Urinary bladder (tissue), 4 donors: ENCODE results near the gene RTBDN. TPM values are rescaled to one million over a fixed set of nuclear protein-coding genes. Genes with fewer than 3 reads are reported as not detected.

Experiments used
- DNase-seq: peaks from one replicate; pipeline ENCODE4 v3.0.0-alpha.2; 2015; ENCODE audit errors: extremely low spot score
- H3K27ac ChIP-seq: one replicate; pipeline ENCODE4 v1.5.1; 2013; ENCODE audit warnings: low read depth, mild to moderate bottlenecking, moderate library complexity
- H3K36me3 ChIP-seq: one replicate; pipeline ENCODE4 v1.6.1; 2013; ENCODE audit warnings: mild to moderate bottlenecking, moderate library complexity; ENCODE audit not compliant: insufficient read depth
- H3K4me1 ChIP-seq: one replicate; pipeline ENCODE4 v1.6.1; 2013; ENCODE audit warnings: mild to moderate bottlenecking, moderate library complexity; ENCODE audit not compliant: insufficient read depth
- H3K4me3 ChIP-seq: one replicate; pipeline ENCODE4 v1.5.1; 2013; ENCODE audit warnings: low read depth, low read length
- WGBS: extraction: QIAGEN DNeasy Blood & Tissue Kit; methylation state at CpG from one replicate; pipeline ENCODE4 v1.1.7; 2013; 5-methylcytosine and 5-hydroxymethylcytosine counted together
- polyA plus RNA-seq: library from polyadenylated mRNA; stranded (reverse); fragments of 200-250 nt; gene quantifications from one replicate; pipeline ENCODE4 v1.2.3, GENCODE V29; 2013
- total RNA-seq: library from RNA; depleted of rRNA; stranded (reverse); fragments of >200 nt; gene quantifications from one replicate; pipeline ENCODE4 v1.2.3, GENCODE V29; 2014
- donor health status: healthy with polysubstance abuse.
- donor health status: healthy.

The RTBDN gene
- total and polyA plus RNA-seq, 2 donors, result 0.65 TPM; not detected in 1

DNA sequence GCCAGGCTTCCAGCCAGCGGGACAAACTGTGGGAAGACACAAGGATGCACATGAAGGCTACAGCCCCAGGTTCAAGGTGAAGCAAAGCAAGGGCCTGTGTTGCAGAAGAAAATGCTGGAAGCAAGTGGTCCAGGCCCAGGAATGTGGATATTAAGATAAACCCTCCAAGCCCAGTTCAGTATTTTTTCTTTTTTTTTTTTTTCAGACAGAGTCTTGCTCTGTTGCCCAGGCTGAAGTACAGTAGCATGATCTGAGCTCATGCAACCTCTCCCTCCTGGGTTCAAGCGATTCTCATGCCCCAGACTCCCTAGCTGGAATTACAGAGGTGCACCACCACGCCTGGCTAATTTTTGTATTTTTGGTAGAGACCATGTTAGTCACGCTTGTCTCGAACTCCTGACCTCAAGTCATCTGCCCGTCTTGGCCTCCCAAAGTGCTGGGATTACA is 37.2 kb downstream of the RTBDN start:
- no peak for DNase-seq
- no peaks in the 10 kb centered on the region for H3K4me1 ChIP-seq
- no peak overlapping the region for H3K4me3 ChIP-seq
- 91% methylated on average over 6 of the region's 6 CpGs for WGBS
- H3K27ac ChIP-seq, result no peak overlapping the region
- H3K36me3 ChIP-seq, result no peaks in the 10 kb centered on the region

- Histone ChIP-seq H3K27ac (no peak overlapping the region), H3K36me3 (no peaks in the 10 kb centered on the region), H3K4me1 (no peaks in the 10 kb centered on the region), H3K4me3 (no peak overlapping the region)
- WGBS, result 7% methylated on average over 18 of the region's 18 CpGs
- DNase-seq, result no peak
Measured at GRCh38 chr19:12796146-12797071, 38.0 kb downstream of the RTBDN start.

GRCh38 chr19:12794971-12795381 is 39.4 kb downstream of the RTBDN start:
- no peaks in the 10 kb centered on the region for H3K36me3 ChIP-seq
- DNase-seq, result no peak
- WGBS, result 94% methylated on average over 9 of the region's 9 CpGs
- H3K27ac ChIP-seq, result no peak overlapping the region
- no peak overlapping the region for H3K4me3 ChIP-seq
- no peaks in the 10 kb centered on the region for H3K4me1 ChIP-seq

DNA sequence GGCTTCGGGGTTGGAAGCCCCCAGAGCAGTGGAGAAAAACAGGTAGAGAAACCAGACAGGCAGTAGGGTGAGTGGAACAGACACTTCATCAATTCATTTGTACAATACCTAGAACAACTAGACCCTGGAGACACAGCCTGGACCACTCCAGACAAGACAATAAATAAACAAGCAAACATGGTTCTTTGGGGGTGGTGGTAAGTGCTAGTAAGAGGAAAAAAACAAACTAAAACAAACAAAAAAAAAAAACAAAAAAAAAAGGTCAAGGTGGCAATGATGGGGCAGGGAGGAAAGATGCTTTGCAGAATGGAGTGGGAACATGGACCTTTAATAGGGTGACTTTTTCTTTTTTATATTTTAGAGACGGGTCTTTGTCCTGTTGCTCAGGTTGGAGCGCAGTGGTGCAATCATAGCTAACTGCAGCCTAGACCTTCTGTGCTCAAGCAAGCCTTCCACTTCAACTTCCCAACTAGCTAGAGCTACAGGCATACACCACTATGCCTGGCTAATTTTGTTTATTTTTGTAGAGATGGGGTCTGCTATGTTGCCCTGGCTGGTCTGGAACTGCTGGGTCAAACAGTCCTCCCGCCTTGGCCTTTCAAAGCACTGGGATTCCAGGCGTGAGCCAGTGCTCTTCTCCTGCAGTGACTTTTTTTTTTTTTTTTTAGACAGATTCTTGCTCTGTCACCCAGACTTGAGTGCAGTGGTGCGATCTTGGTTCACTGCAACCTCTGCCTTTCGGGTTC is 40.0 kb downstream of the RTBDN start:
- no peaks in the 10 kb centered on the region for H3K36me3 ChIP-seq
- H3K4me3 ChIP-seq, result peak overlapping the region; percentile 94
- 67% methylated on average over 7 of the region's 7 CpGs for WGBS
- H3K27ac ChIP-seq, result peak overlapping the region; percentile 91
- no peaks in the 10 kb centered on the region for H3K4me1 ChIP-seq
- DNase-seq, result no peak

- no peak for DNase-seq
- WGBS, result 0% methylated on average over 81 of the region's 81 CpGs
- Histone ChIP-seq H3K4me3 (peak overlapping the region; percentile 94), H3K36me3 (no peaks in the 10 kb centered on the region), H3K27ac (peak overlapping the region; percentile 91), H3K4me1 (no peaks in the 10 kb centered on the region)
Measured at GRCh38 chr19:12793290-12794195, 40.8 kb downstream of the RTBDN start.

DNA sequence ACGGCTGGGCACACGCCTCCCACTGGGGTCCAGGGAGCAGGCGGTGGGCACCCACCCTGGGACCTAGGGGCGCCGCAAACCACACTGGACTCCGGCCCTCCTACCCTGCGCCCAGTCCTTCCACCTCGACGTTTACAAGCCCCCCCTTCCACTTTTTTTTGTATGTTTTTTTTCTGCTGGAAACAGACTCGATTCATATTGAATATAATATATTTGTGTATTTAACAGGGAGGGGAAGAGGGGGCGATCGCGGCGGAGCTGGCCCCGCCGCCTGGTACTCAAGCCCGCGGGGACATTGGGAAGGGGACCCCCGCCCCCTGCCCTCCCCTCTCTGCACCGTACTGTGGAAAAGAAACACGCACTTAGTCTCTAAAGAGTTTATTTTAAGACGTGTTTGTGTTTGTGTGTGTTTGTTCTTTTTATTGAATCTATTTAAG is 41.5 kb downstream of the RTBDN start:
- no peak for DNase-seq
- under 1% methylated on average over 22 of the region's 22 CpGs for WGBS
- no peaks in the 10 kb centered on the region for H3K4me1 ChIP-seq

GRCh38 chr19:12792051-12792852 is 42.1 kb downstream of the RTBDN start:
- no peaks in the 10 kb centered on the region for H3K4me1 ChIP-seq
- H3K4me3 ChIP-seq, result peak overlapping the region; percentile 94
- WGBS, result under 1% methylated on average over 84 of the region's 84 CpGs
- no peak for DNase-seq
- H3K27ac ChIP-seq, result peak overlapping the region; percentile 98
- no peaks in the 10 kb centered on the region for H3K36me3 ChIP-seq

More for the DNA sequence above, 41.5 kb downstream of the RTBDN start:
- Histone ChIP-seq H3K4me3 (peak overlapping the region; percentile 94), H3K27ac (peak overlapping the region; percentile 98), H3K36me3 (no peaks in the 10 kb centered on the region)

DNA sequence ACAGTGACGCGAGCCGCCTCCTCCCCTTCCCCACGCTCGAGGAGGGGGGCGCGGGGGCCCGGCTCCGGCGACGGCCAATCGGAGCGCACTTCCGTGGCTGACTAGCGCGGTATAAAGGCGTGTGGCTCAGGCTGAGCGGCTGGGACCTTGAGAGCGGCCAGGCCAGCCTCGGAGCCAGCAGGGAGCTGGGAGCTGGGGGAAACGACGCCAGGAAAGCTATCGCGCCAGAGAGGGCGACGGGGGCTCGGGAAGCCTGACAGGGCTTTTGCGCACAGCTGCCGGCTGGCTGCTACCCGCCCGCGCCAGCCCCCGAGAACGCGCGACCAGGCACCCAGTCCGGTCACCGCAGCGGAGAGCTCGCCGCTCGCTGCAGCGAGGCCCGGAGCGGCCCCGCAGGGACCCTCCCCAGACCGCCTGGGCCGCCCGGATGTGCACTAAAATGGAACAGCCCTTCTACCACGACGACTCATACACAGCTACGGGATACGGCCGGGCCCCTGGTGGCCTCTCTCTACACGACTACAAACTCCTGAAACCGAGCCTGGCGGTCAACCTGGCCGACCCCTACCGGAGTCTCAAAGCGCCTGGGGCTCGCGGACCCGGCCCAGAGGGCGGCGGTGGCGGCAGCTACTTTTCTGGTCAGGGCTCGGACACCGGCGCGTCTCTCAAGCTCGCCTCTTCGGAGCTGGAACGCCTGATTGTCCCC is 42.9 kb downstream of the RTBDN start, which contains the start of gene JUNB:
JUNB (plus strand) TSS at position 142 of the 706 bp plus-strand sequence; CDS start at position 428, 286 bp downstream.
- H3K36me3 ChIP-seq, result no peaks in the 10 kb centered on the region
- H3K27ac ChIP-seq, result peak within 1 kb of the TSS; percentile 98
- no peak for DNase-seq
- WGBS, result under 1% methylated on average over 73 of the region's 73 CpGs
- no peaks in the 10 kb centered on the region for H3K4me1 ChIP-seq
- H3K4me3 ChIP-seq, result peak within 1 kb of the TSS; percentile 94

- Histone ChIP-seq H3K27ac (peak overlapping the region; percentile 90), H3K4me3 (peak overlapping the region; percentile 34), H3K36me3 (no peaks in the 10 kb centered on the region), H3K4me1 (no peaks in the 10 kb centered on the region)
- 2% methylated on average over 22 of the region's 22 CpGs for WGBS
- no peak for DNase-seq
Measured at GRCh38 chr19:12790628-12791344, 43.6 kb downstream of the RTBDN start.

- Histone ChIP-seq H3K4me1 (no peaks in the 10 kb centered on the region), H3K27ac (peak overlapping the region; percentile 90), H3K36me3 (no peaks in the 10 kb centered on the region), H3K4me3 (peak overlapping the region; percentile 41)
- no peak for DNase-seq
- under 1% methylated on average over 56 of the region's 56 CpGs for WGBS
Measured at GRCh38 chr19:12789904-12790619, 44.3 kb downstream of the RTBDN start.
